ENCODE measurements around the gene DNAJC13.
"Not testable (repeated sequence)": the region's sequence is repeated elsewhere in the genome, so short reads cannot be mapped to it uniquely, and the experiment has no call there.

Gene DNAJC13

GRCh38 chr3:132539681-132540080 is 122.4 kb downstream of the DNAJC13 start:
- no peak overlapping the region for H3K4me3 Mint-ChIP-seq
- H3K9me3 Mint-ChIP-seq, result no peaks in the 10 kb centered on the region
- peaks cover 48% of the 10 kb centered on the region for H3K36me3 Mint-ChIP-seq
- ATAC-seq, result no peak
- no peak overlapping the region for H3K27ac Mint-ChIP-seq
- peaks cover 38% of the 10 kb centered on the region for H3K4me1 Mint-ChIP-seq
- DNase-seq (ENCODE audit: low spot score in 2 of 2), result no peak

- Mint-ChIP-seq H3K4me1 (peaks cover 32% of the 10 kb centered on the region), H3K9me3 (no peaks in the 10 kb centered on the region), H3K27ac (peak overlapping the region; percentile 88), H3K36me3 (peaks cover 27% of the 10 kb centered on the region), H3K4me3 (peak overlapping the region; percentile 15)
- no peak for ATAC-seq
- DNase-seq (ENCODE audit: low spot score in 2 of 2), result no peak
Observed at GRCh38 chr3:132542577-132542976, 125.3 kb downstream of the DNAJC13 start.

GRCh38 chr3:132543011-132543739 is 125.9 kb downstream of the DNAJC13 start:
- Mint-ChIP-seq H3K9me3 (no peaks in the 10 kb centered on the region), H3K27ac (peak overlapping the region; percentile 88), H3K36me3 (peaks cover 21% of the 10 kb centered on the region), H3K4me1 (peaks cover 32% of the 10 kb centered on the region), H3K4me3 (peak overlapping the region; percentile 15)
- DNase-seq (ENCODE audit: low spot score in 2 of 2) (no peak), ATAC-seq (peak; percentile 75)

- no peak for DNase-seq (ENCODE audit: low spot score in 2 of 2)
- H3K4me1 Mint-ChIP-seq, result peaks cover 33% of the 10 kb centered on the region
- no peaks in the 10 kb centered on the region for H3K9me3 Mint-ChIP-seq
- peak overlapping the region; percentile 38 for H3K27ac Mint-ChIP-seq
- H3K36me3 Mint-ChIP-seq, result peaks cover 12% of the 10 kb centered on the region
- ATAC-seq, result no peak
- no peak overlapping the region for H3K4me3 Mint-ChIP-seq
Observed at GRCh38 chr3:132544130-132544529, 126.8 kb downstream of the DNAJC13 start.

GRCh38 chr3:132545471-132545870 is 128.2 kb downstream of the DNAJC13 start:
- ATAC-seq (no peak), DNase-seq (ENCODE audit: low spot score in 2 of 2) (no peak)
- Mint-ChIP-seq H3K27ac (peak overlapping the region; percentile 33), H3K4me1 (peaks cover 47% of the 10 kb centered on the region), H3K9me3 (no peaks in the 10 kb centered on the region), H3K4me3 (no peak overlapping the region), H3K36me3 (peaks cover 11% of the 10 kb centered on the region)

GRCh38 chr3:132549169-132549568 is 131.9 kb downstream of the DNAJC13 start:
- no peak for DNase-seq (ENCODE audit: low spot score in 2 of 2)
- no peak overlapping the region for H3K4me3 Mint-ChIP-seq
- H3K4me1 Mint-ChIP-seq, result peaks cover 35% of the 10 kb centered on the region
- no peaks in the 10 kb centered on the region for H3K9me3 Mint-ChIP-seq
- ATAC-seq, result no peak
- peak overlapping the region; percentile 87 for H3K27ac Mint-ChIP-seq
- no peaks in the 10 kb centered on the region for H3K36me3 Mint-ChIP-seq

- Mint-ChIP-seq H3K9me3 (no peaks in the 10 kb centered on the region), H3K4me1 (peaks cover 30% of the 10 kb centered on the region), H3K4me3 (peak overlapping the region; percentile 56), H3K27ac (peak overlapping the region; percentile 87), H3K36me3 (no peaks in the 10 kb centered on the region)
- ATAC-seq (peak; percentile 91), DNase-seq (ENCODE audit: low spot score in 2 of 2) (no peak)
Observed at GRCh38 chr3:132549890-132550578, 132.7 kb downstream of the DNAJC13 start.

GRCh38 chr3:132550579-132551305 is 133.4 kb downstream of the DNAJC13 start:
- peak overlapping the region; percentile 87 for H3K27ac Mint-ChIP-seq
- DNase-seq (ENCODE audit: low spot score in 2 of 2) (no peak), ATAC-seq (peak; percentile 31)
- H3K4me3 Mint-ChIP-seq, result peak overlapping the region; percentile 56
- H3K4me1 Mint-ChIP-seq, result peaks cover 30% of the 10 kb centered on the region
- no peaks in the 10 kb centered on the region for H3K9me3 Mint-ChIP-seq
- H3K36me3 Mint-ChIP-seq, result no peaks in the 10 kb centered on the region

GRCh38 chr3:132553826-132554225 is 136.5 kb downstream of the DNAJC13 start:
- H3K4me1 Mint-ChIP-seq, result peaks cover 23% of the 10 kb centered on the region
- ATAC-seq, result no peak
- no peaks in the 10 kb centered on the region for H3K9me3 Mint-ChIP-seq
- no peaks in the 10 kb centered on the region for H3K36me3 Mint-ChIP-seq
- H3K4me3 Mint-ChIP-seq, result no peak overlapping the region
- no peak overlapping the region for H3K27ac Mint-ChIP-seq
- DNase-seq (ENCODE audit: low spot score in 2 of 2), result no peak

- no peak overlapping the region for H3K4me3 Mint-ChIP-seq
- H3K4me1 Mint-ChIP-seq, result peaks cover 18% of the 10 kb centered on the region
- no peaks in the 10 kb centered on the region for H3K9me3 Mint-ChIP-seq
- H3K27ac Mint-ChIP-seq, result no peak overlapping the region
- ATAC-seq, result no peak
- DNase-seq (ENCODE audit: low spot score in 2 of 2), result no peak
- H3K36me3 Mint-ChIP-seq, result no peaks in the 10 kb centered on the region
Observed at GRCh38 chr3:132554437-132554836, 137.1 kb downstream of the DNAJC13 start.

GRCh38 chr3:132555306-132556035 is 138.2 kb downstream of the DNAJC13 start:
- peak overlapping the region; percentile 65 for H3K27ac Mint-ChIP-seq
- H3K9me3 Mint-ChIP-seq, result no peaks in the 10 kb centered on the region
- no peak for ATAC-seq
- peaks cover 8% of the 10 kb centered on the region for H3K4me1 Mint-ChIP-seq
- DNase-seq (ENCODE audit: low spot score in 2 of 2), result no peak
- H3K4me3 Mint-ChIP-seq, result no peak overlapping the region
- H3K36me3 Mint-ChIP-seq, result no peaks in the 10 kb centered on the region

- DNase-seq (ENCODE audit: low spot score in 2 of 2); H3K4me1 Mint-ChIP-seq; ATAC-seq; H3K4me3 Mint-ChIP-seq; H3K36me3 Mint-ChIP-seq; H3K9me3 Mint-ChIP-seq: not testable (repeated sequence)
- H3K27ac Mint-ChIP-seq, result peak overlapping the region; percentile 65
Observed at GRCh38 chr3:132556036-132556386, 138.7 kb downstream of the DNAJC13 start.

GRCh38 chr3:132556508-132557159 is 139.3 kb downstream of the DNAJC13 start:
- Mint-ChIP-seq H3K9me3 (no peaks in the 10 kb centered on the region), H3K4me3 (no peak overlapping the region), H3K4me1 (no peaks in the 10 kb centered on the region), H3K36me3 (peaks cover under 1% of the 10 kb centered on the region), H3K27ac (no peak overlapping the region)
- ATAC-seq, result no peak
- no peak for DNase-seq (ENCODE audit: low spot score in 2 of 2)

- Mint-ChIP-seq H3K27ac (no peak overlapping the region), H3K9me3 (no peaks in the 10 kb centered on the region), H3K36me3 (peaks cover 10% of the 10 kb centered on the region), H3K4me1 (no peaks in the 10 kb centered on the region), H3K4me3 (no peak overlapping the region)
- no peak for DNase-seq (ENCODE audit: low spot score in 2 of 2)
- no peak for ATAC-seq
Observed at GRCh38 chr3:132561003-132561402, 143.7 kb downstream of the DNAJC13 start.
